HL-60 (cell line): ENCODE measurements around the gene TMPRSS9.

ENCODE experiments used
- GABPA ChIP-seq: IDR thresholded peaks from 2 replicates; pipeline ENCODE4 v1.6.1; 2012; ENCODE audit warnings: low read depth
- POLR2AphosphoS5 ChIP-seq: IDR thresholded peaks from 2 replicates; pipeline ENCODE4 v1.6.1; 2012; ENCODE audit warnings: low read depth
- SPI1 ChIP-seq: IDR thresholded peaks from 2 replicates; pipeline ENCODE4 v1.6.1; 2012; ENCODE audit warnings: low read depth, mild to moderate bottlenecking, borderline replicate concordance
- TF ChIP-seq, protein P1 (sequence below): IDR thresholded peaks from one replicate; pipeline ENCODE4 v1.5.1; 2011; ENCODE audit warnings: low read length, control low read depth, inconsistent platforms; ENCODE audit not compliant: insufficient read depth
- TF ChIP-seq, protein P2 (sequence below): IDR thresholded peaks from 2 replicates; pipeline ENCODE4 v1.6.1; 2012; ENCODE audit warnings: low read depth; ENCODE audit not compliant: insufficient replicate concordance

DNA sequence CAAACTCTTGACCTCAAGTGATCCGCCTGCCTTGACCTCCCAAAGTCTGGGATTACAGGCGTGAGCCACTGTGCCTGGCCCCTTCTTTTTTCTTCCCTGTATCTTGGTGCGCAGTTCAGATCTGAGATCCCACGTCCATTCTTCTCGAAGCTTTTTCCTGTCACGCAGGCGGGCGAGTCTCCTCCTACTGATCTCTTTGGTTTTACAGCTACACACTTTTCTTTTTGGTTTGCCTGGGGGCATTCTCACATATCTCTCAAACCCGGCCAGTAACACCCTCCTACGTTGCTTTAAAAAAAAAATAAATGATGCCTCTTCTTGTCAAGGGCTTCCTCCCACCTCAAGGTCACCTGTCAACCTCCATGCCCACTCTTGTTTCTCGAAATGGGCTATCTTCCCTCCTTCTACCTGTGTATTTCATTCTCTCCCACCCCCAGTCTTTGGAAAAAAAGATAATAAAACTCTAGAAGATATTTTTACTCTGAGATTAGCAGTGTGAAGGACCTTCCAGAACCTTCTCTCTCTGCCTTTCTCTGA lies 12.1 kb downstream of the TMPRSS9 start:
- TF ChIP-seq, protein P1, sequence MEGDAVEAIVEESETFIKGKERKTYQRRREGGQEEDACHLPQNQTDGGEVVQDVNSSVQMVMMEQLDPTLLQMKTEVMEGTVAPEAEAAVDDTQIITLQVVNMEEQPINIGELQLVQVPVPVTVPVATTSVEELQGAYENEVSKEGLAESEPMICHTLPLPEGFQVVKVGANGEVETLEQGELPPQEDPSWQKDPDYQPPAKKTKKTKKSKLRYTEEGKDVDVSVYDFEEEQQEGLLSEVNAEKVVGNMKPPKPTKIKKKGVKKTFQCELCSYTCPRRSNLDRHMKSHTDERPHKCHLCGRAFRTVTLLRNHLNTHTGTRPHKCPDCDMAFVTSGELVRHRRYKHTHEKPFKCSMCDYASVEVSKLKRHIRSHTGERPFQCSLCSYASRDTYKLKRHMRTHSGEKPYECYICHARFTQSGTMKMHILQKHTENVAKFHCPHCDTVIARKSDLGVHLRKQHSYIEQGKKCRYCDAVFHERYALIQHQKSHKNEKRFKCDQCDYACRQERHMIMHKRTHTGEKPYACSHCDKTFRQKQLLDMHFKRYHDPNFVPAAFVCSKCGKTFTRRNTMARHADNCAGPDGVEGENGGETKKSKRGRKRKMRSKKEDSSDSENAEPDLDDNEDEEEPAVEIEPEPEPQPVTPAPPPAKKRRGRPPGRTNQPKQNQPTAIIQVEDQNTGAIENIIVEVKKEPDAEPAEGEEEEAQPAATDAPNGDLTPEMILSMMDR, result no peak
- TF ChIP-seq POLR2AphosphoS5 (no peak), GABPA (no peak), SPI1 (no peak)
- TF ChIP-seq, protein P2, sequence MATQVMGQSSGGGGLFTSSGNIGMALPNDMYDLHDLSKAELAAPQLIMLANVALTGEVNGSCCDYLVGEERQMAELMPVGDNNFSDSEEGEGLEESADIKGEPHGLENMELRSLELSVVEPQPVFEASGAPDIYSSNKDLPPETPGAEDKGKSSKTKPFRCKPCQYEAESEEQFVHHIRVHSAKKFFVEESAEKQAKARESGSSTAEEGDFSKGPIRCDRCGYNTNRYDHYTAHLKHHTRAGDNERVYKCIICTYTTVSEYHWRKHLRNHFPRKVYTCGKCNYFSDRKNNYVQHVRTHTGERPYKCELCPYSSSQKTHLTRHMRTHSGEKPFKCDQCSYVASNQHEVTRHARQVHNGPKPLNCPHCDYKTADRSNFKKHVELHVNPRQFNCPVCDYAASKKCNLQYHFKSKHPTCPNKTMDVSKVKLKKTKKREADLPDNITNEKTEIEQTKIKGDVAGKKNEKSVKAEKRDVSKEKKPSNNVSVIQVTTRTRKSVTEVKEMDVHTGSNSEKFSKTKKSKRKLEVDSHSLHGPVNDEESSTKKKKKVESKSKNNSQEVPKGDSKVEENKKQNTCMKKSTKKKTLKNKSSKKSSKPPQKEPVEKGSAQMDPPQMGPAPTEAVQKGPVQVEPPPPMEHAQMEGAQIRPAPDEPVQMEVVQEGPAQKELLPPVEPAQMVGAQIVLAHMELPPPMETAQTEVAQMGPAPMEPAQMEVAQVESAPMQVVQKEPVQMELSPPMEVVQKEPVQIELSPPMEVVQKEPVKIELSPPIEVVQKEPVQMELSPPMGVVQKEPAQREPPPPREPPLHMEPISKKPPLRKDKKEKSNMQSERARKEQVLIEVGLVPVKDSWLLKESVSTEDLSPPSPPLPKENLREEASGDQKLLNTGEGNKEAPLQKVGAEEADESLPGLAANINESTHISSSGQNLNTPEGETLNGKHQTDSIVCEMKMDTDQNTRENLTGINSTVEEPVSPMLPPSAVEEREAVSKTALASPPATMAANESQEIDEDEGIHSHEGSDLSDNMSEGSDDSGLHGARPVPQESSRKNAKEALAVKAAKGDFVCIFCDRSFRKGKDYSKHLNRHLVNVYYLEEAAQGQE, result no peak
